Common myeloid progenitor, CD34-positive (primary cell): ENCODE results near the gene SNORC.

Experiments
- CTCF ChIA-PET: fragments of 350-600 bp; sonication (Branson Sonifier 250); formaldehyde crosslinking; loops from one replicate; lab custom pipeline; 2021; ENCODE audit warnings: antibody characterized with exemption; lab: Charles Lee
- POLR2A ChIA-PET: fragments of 350-600 bp; sonication (Branson Sonifier 250); formaldehyde crosslinking; loops from one replicate; lab custom pipeline; 2021; ENCODE audit warnings: antibody characterized with exemption; lab: Charles Lee
- DNase-seq, 3 donors: peaks; one replicate each; pipeline versions ENCODE4 v3.0.0 to v3.0.0-alpha.2; 2013
- H3K27ac ChIP-seq, 2 experiments: 1 replicate in 1 of 2; 2 replicates in 1 of 2; pipeline ENCODE4 v1.7.0; 2013; ENCODE audit warnings: inconsistent platforms in 2 of 2, low read length in 2 of 2, mild to moderate bottlenecking in 2 of 2, low read depth in 1 of 2, moderate library complexity in 1 of 2; ENCODE audit not compliant: severe bottlenecking in 2 of 2, insufficient read depth in 1 of 2, poor library complexity in 1 of 2
- H3K27me3 ChIP-seq, 5 experiments: replicated peaks in 2 of 5; 1 replicate in 3 of 5; 2 replicates in 2 of 5; pipeline versions ENCODE4 v1.6.1 to v1.7.0; 2013; ENCODE audit warnings: low read length in 4 of 5, mild to moderate bottlenecking in 2 of 5, moderate library complexity in 2 of 5, inconsistent platforms in 1 of 5; ENCODE audit not compliant: insufficient read depth in 5 of 5, control insufficient read depth in 4 of 5
- H3K36me3 ChIP-seq, 4 experiments: 1 replicate in 2 of 4; 2 replicates in 2 of 4; pipeline versions ENCODE4 v1.6.1 to v1.7.0; 2013; ENCODE audit warnings: low read length in 3 of 4, control low read depth in 1 of 4, mild to moderate bottlenecking in 1 of 4; ENCODE audit not compliant: control insufficient read depth in 4 of 4, insufficient read depth in 4 of 4
- H3K4me1 ChIP-seq, 4 experiments: 1 replicate in 3 of 4; 2 replicates in 1 of 4; pipeline versions ENCODE4 v1.6.1 to v1.7.1; 2013; ENCODE audit warnings: low read length in 3 of 4, mild to moderate bottlenecking in 3 of 4, control low read depth in 1 of 4, inconsistent platforms in 1 of 4, moderate library complexity in 1 of 4; ENCODE audit not compliant: control insufficient read depth in 4 of 4, insufficient read depth in 4 of 4; ENCODE audit errors: control extremely low read depth in 1 of 4
- H3K4me3 ChIP-seq, 7 experiments: 1 replicate in 4 of 7; 2 replicates in 3 of 7; pipeline versions ENCODE4 v1.5.1 to v1.7.0; 2013; ENCODE audit warnings: mild to moderate bottlenecking in 7 of 7, low read length in 6 of 7, moderate library complexity in 6 of 7, inconsistent platforms in 2 of 7, low read depth in 2 of 7, control low read depth in 1 of 7; ENCODE audit not compliant: insufficient read depth in 4 of 7, control insufficient read depth in 1 of 7; ENCODE audit errors: extremely low read depth in 1 of 7
- H3K9me3 ChIP-seq, 5 experiments: 1 replicate in 4 of 5; 2 replicates in 1 of 5; pipeline versions ENCODE4 v1.6.1 to v1.7.1; 2013; ENCODE audit warnings: low read length in 4 of 5, mild to moderate bottlenecking in 2 of 5, inconsistent platforms in 1 of 5, low read depth in 1 of 5, moderate library complexity in 1 of 5; ENCODE audit not compliant: control insufficient read depth in 4 of 5, insufficient read depth in 2 of 5; ENCODE audit errors: control extremely low read depth in 1 of 5
- WGBS: methylation state at CpG from one replicate; pipeline ENCODE4 v1.1.5; 2013; ENCODE audit not compliant: insufficient coverage; 5-methylcytosine and 5-hydroxymethylcytosine counted together

The SNORC gene

DNA sequence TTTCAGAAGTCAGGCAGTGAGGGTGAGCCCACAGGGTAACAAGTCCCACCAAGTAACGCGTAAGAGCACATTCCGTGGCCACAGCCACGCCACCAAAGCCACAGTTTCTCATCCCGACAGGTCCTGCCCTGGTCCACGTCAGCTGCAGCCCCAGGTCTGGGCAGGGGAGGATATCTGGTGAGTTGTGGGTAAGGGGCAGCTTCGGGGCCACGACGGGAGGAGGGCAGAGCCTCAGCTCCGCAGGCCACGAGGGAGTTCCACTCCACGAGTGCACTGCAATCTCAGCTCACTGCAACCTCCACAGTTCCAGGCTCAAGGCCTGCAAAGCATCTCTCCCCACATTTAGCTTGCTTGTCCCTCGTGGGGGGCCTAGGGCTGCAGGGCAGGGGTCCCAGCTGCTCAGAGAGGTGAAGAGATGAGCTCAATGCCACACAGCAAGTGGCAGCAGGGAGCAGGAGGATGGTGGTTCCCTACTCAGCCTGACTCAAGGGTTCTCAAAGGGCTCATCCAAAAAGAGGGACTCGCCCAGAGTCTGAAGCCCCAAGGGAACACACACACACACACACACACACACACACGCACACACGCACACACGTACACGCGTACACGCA lies 12.5 kb downstream of the SNORC start:
- Histone ChIP-seq H3K36me3 (no peaks in the 10 kb centered on the region), H3K4me3 (no peak overlapping the region), H3K27ac (no peak overlapping the region), H3K9me3 (no peaks in the 10 kb centered on the region), H3K27me3 (peaks cover 0 to 2% (median 0%) of the 10 kb centered on the region in 5 experiments), H3K4me1 (no peaks in the 10 kb centered on the region)
- CTCF ChIA-PET: no interaction called here
- POLR2A ChIA-PET: no interaction called here
- DNase-seq: no peak
- 96% methylated on average over 16 of the region's 20 CpGs for WGBS

DNA sequence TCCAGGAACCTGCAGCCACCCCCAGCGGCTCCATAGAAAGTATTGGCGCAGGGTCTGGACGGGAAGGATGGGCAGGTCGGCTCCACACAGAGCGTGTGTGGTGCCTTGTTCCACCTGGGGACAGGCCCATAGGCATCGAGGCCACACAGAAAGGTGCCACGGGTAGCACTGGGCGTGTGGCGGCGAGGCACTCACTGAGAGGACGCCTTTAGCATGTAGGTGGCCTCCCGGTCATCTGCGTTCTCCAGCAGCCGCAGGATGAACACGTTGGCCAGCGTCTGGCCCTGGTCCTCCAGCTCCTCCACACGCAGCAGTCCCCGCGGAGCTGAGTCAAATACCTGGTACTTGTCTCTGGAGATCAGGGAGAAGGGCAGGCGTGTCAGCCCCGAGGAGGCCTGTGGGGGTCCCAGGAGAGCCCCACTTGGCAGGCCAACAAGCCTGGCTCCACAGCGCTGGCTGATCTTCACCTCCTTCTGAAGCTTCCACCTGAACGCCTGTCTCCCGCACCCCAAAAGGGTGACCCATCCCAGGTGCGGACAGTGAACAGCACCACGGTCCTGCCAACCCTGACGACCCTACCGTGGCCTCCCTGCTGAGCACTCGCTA lies 13.2 kb downstream of the SNORC start:
- ChIA-PET POLR2A (no interaction called here), CTCF (no interaction called here)
- no peak overlapping the region for H3K4me3 ChIP-seq
- 98% methylated on average over 29 of the region's 29 CpGs for WGBS
- no peak overlapping the region for H3K27ac ChIP-seq
- H3K27me3 ChIP-seq: no peaks in the 10 kb centered on the region
- no peaks in the 10 kb centered on the region for H3K36me3 ChIP-seq
- no peaks in the 10 kb centered on the region for H3K4me1 ChIP-seq
- no peaks in the 10 kb centered on the region for H3K9me3 ChIP-seq
- no peak for DNase-seq

DNA sequence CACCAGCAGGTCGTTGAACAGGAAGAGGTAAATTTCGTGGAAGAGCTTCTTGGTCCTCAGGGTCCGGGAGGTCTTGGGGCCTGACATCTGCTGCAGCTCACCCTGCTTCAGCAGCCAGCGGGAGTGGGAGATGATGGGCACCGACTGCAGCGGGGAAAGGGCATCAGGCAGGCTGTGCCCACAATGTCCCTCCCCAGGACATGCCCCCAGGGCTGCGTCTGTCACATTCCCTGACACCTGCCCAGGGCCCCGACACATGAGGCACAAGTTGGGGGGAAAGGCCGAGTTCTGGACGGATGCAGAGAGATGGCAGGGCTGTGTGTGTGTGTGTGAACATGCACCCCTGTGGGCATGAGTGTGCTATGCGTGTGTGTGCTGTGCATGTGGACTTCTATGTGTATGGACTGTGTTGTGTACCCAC lies 13.9 kb downstream of the SNORC start:
- POLR2A ChIA-PET: interaction anchor here (1.1 kb wide), 1 partner anchor 176 kb away, joined by 4 read pairs; the partner anchor contains the start of gene INPP5D
- H3K4me1 ChIP-seq: no peaks in the 10 kb centered on the region
- no peaks in the 10 kb centered on the region for H3K36me3 ChIP-seq
- no peak overlapping the region for H3K27ac ChIP-seq
- H3K4me3 ChIP-seq: no peak overlapping the region
- CTCF ChIA-PET: no interaction called here
- H3K27me3 ChIP-seq: no peaks in the 10 kb centered on the region
- H3K9me3 ChIP-seq: no peaks in the 10 kb centered on the region
- WGBS: 94% methylated on average over 11 of the region's 11 CpGs
- no peak for DNase-seq

DNA sequence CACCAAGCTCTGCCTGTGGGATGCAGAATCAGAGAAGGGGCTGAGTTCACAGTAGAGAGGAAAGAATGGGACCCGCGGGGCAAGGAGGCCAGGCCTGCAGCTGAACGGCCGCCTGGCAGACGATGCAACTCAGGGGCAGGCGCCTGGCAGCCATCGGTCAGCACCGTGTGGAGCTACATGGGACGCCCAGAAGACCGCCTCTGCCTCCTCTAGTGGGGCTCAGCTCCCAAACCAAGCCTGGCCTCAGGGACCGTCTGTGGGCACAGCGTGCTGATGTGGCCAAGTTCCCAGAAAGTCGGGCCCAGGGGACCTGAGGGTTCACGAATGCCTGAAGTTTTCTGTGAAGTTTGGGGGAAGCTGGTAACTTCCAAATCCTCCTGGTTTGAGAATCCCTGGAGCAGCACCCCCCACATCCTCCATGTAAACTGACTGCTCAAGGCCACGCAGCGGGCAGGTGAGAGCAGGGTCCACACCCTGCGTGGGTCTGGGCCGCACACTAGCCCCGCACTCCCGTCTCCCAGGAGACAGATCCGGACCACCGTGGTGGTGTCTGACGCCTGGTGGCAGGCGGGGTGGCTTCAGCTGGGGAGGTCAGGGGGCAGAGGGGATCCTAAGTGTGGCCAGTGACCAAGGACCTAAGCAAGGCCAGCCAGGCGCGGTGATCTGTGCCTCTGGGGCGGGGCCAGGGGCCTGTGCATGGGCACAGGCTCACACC lies 14.6 kb downstream of the SNORC start:
- Histone ChIP-seq H3K4me1 (no peaks in the 10 kb centered on the region), H3K36me3 (no peaks in the 10 kb centered on the region), H3K4me3 (no peak overlapping the region), H3K27ac (no peak overlapping the region), H3K27me3 (no peaks in the 10 kb centered on the region), H3K9me3 (no peaks in the 10 kb centered on the region)
- CTCF ChIA-PET: no interaction called here
- POLR2A ChIA-PET: interaction anchor here (1.1 kb wide), 1 partner anchor 175 kb away, joined by 4 read pairs; the partner anchor contains the start of gene INPP5D
- 95% methylated on average over 26 of the region's 27 CpGs for WGBS
- DNase-seq: no peak

DNA sequence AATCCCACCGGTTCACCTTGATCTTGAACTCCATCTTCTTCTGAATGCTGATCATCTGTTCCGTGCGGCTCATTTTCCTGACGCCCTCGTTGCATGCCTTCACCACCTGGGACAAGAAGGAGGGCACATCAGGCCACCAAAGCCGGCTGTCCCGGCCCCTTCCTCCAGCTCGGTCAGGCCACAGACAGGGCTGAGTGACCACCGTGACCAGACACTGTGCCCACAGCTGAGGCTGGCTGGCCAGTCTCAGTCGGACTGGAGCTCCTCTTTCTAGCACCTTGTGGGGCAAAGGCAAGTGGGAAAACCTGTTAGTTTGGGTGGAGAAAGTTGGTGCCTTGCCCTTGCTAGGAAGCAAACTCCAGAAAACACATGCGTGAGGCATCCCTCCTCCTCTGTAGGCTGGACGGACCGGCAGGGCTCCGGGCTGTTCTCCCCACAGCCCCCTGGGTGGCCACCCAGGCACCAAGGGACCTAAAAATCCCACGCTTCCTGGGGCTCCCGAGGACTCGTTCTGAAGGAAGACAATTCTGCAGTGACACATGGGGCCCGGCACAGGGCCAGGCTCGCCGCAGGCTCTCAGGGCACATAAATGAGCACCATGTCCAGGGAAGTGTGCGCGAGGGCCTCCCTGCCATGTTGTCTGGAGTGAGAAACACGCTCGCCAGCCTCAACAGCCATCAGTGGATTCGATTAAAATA lies 15.3 kb downstream of the SNORC start:
- Histone ChIP-seq H3K4me1 (no peaks in the 10 kb centered on the region), H3K27ac (no peak overlapping the region), H3K36me3 (no peaks in the 10 kb centered on the region), H3K4me3 (no peak overlapping the region), H3K9me3 (no peaks in the 10 kb centered on the region), H3K27me3 (no peaks in the 10 kb centered on the region)
- ChIA-PET POLR2A (interaction anchor here (1.1 kb wide), 1 partner anchor 174 kb away, joined by 4 read pairs; the partner anchor contains the start of gene INPP5D), CTCF (interaction anchor here (0.6 kb wide), 1 partner anchor 25 kb away, joined by 3 read pairs; no protein-coding TSS in a partner anchor)
- DNase-seq: no peak
- 98% methylated on average over 23 of the region's 25 CpGs for WGBS

DNA sequence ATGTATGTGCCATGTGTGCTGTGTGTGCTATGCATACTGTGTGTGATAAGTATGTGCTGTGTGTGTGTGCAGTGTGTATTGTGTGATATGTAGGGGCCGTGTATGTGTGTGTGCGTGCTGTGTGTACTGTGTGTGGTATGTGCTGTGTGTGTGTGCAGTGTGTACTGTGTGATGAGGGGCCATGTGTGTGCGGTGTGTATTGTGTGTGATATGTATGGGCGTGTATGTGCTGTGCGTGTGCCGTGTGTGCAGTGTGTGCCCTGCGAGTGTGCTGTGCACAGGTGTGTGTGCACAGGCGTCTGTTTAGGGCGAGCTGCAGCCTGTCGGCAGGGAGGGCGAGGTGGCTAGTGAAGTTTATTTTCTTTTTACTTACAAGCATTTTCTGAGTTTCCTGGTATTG lies 16.1 kb downstream of the SNORC start:
- no peaks in the 10 kb centered on the region for H3K9me3 ChIP-seq
- no peak overlapping the region for H3K27ac ChIP-seq
- DNase-seq: no peak
- H3K4me1 ChIP-seq: peaks cover 0 to 5% (median 2%) of the 10 kb centered on the region in 4 experiments
- ChIA-PET POLR2A (no interaction called here), CTCF (interaction anchor here (2.0 kb wide), 1 partner anchor 167 kb away, joined by 4 read pairs; no protein-coding TSS in a partner anchor)
- no peaks in the 10 kb centered on the region for H3K36me3 ChIP-seq
- H3K27me3 ChIP-seq: no peaks in the 10 kb centered on the region
- H3K4me3 ChIP-seq: no peak overlapping the region
- WGBS: 93% methylated on average over 6 of the region's 11 CpGs
